Memory B cell (primary cell): ENCODE measurements around the gene IRF1.

Experiments
- ATAC-seq: fragments of 150-1000 bp; cut with Tn5 transposase; 2 replicates; pipeline ENCODE4 v1.10.0; 2021; ENCODE audit warnings: low read depth, mild to moderate bottlenecking, moderate library complexity
- DNase-seq, 2 donors: peaks; one replicate each; pipeline ENCODE4 v3.0.0; 2022; ENCODE audit warnings: low spot score in 2 of 2
- H3K27ac Mint-ChIP-seq: one replicate; pipeline ENCODE4 v1.8.0; 2022; ENCODE audit warnings: mild to moderate bottlenecking, moderate library complexity, mixed read lengths
- H3K27me3 Mint-ChIP-seq: one replicate; pipeline ENCODE4 v1.8.0; 2022; ENCODE audit warnings: mixed read lengths
- H3K36me3 Mint-ChIP-seq: one replicate; pipeline ENCODE4 v1.8.0; 2022; ENCODE audit warnings: mild to moderate bottlenecking, mixed read lengths
- H3K4me1 Mint-ChIP-seq: one replicate; pipeline ENCODE4 v1.8.0; 2022; ENCODE audit warnings: mixed read lengths
- H3K4me3 Mint-ChIP-seq: one replicate; pipeline ENCODE4 v1.8.0; 2022; ENCODE audit warnings: mild to moderate bottlenecking, moderate library complexity, mixed read lengths
- H3K9me3 Mint-ChIP-seq: one replicate; pipeline ENCODE4 v1.8.0; 2022; ENCODE audit warnings: mixed read lengths

IRF1 gene

DNA sequence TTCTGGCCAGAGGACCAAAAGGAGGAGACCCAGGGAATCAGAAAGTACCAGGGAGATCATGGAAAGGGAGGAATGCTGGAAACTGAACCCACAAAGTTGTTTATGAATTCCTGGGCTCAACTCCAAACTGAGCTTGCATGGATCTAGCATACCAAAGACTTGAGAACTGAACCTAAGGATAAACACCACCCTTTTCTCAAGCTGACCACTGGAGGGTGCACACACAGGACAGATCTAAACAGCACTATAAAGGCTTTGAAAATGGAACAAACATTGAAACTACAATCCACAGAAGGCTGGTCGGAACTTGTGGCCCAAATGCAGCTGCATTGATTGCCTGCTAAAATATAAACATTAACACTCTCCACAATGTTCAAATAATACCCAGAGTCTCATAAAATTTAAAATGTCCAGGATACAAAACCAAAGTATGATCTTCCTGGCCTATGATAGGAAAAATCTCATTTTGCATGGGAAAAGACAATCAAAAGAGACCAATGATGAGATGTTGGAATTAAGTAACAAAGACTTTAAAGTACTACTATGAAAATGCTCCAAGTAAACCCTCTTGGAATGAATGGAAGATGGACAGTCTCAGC is 15.6 kb upstream of the IRF1 start:
- Mint-ChIP-seq H3K27me3 (no peaks in the 10 kb centered on the region), H3K36me3 (no peaks in the 10 kb centered on the region), H3K9me3 (peaks cover 2% of the 10 kb centered on the region), H3K27ac (no peak overlapping the region), H3K4me3 (no peak overlapping the region), H3K4me1 (peaks cover 12% of the 10 kb centered on the region)
- DNase-seq (no peak), ATAC-seq (peak; percentile 59)

- Mint-ChIP-seq H3K4me3 (no peak overlapping the region), H3K4me1 (peaks cover 18% of the 10 kb centered on the region), H3K9me3 (peaks cover 2% of the 10 kb centered on the region), H3K36me3 (no peaks in the 10 kb centered on the region), H3K27me3 (no peaks in the 10 kb centered on the region), H3K27ac (no peak overlapping the region)
- ATAC-seq (no peak), DNase-seq (no peak)
These were observed 15.1 kb upstream of the IRF1 start for GRCh38 chr5:132505641-132506040.

- Mint-ChIP-seq H3K36me3 (no peaks in the 10 kb centered on the region), H3K27ac (no peak overlapping the region), H3K27me3 (no peaks in the 10 kb centered on the region), H3K4me1 (peaks cover 23% of the 10 kb centered on the region), H3K4me3 (no peak overlapping the region), H3K9me3 (peaks cover 1% of the 10 kb centered on the region)
- DNase-seq (no peak), ATAC-seq (no peak)
These were observed 14.2 kb upstream of the IRF1 start for GRCh38 chr5:132504746-132505145.

DNA sequence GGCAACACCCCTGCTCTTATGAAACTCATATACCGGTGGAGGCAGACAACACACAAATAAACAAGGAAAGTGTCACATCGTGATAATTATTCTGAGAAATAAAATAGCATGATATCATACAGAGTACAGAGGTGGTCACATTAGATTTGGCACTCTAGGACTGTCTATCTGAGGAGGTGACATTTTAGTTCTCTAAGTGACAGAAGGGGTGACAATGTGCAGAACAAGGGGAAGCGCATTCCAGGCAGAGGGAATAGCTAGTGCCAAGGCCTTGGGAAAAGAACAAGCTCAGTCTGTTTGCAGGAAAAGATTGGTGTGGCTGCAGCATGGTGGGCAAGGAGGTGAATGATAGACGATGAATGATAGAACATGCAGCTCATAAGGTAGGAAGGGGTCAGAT is 12.7 kb upstream of the IRF1 start:
- Mint-ChIP-seq H3K4me1 (peaks cover 32% of the 10 kb centered on the region), H3K36me3 (no peaks in the 10 kb centered on the region), H3K27me3 (no peaks in the 10 kb centered on the region), H3K27ac (peak overlapping the region; percentile 81), H3K4me3 (no peak overlapping the region), H3K9me3 (no peaks in the 10 kb centered on the region)
- DNase-seq, result no peak
- no peak for ATAC-seq

- ATAC-seq, result no peak
- H3K27ac Mint-ChIP-seq, result peak overlapping the region; percentile 58
- H3K27me3 Mint-ChIP-seq, result no peaks in the 10 kb centered on the region
These were observed 11.7 kb upstream of the IRF1 start for GRCh38 chr5:132501961-132502931.

DNA sequence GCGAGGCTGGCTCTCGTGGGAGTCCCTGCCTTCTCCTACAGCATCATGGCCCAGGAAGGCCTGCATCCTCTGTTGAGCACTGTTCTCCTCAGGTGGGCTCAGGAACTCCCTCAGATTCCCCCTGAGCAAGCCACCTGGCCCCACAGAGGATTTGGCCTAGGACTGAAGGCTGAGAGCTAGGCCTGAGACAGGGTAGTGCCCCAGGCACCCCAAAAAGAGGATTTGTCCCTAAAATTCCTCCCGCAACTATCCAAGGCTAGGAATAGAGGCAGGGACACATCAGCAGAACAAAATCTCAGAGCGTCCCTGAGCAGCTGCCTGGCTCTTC is 11.0 kb upstream of the IRF1 start:
- ATAC-seq (no peak), DNase-seq (no peak)
- Mint-ChIP-seq H3K4me3 (no peak overlapping the region), H3K4me1 (peaks cover 39% of the 10 kb centered on the region), H3K36me3 (no peaks in the 10 kb centered on the region), H3K27ac (peak overlapping the region; percentile 58), H3K27me3 (no peaks in the 10 kb centered on the region), H3K9me3 (no peaks in the 10 kb centered on the region)

More at GRCh38 chr5:132501961-132502931, 11.7 kb upstream of the IRF1 start:
- Mint-ChIP-seq H3K4me3 (no peak overlapping the region), H3K4me1 (peaks cover 37% of the 10 kb centered on the region), H3K36me3 (no peaks in the 10 kb centered on the region), H3K9me3 (no peaks in the 10 kb centered on the region)
- DNase-seq, result no peak

- Mint-ChIP-seq H3K4me1 (peaks cover 35% of the 10 kb centered on the region), H3K27ac (peak overlapping the region; percentile 43), H3K9me3 (no peaks in the 10 kb centered on the region), H3K4me3 (peak overlapping the region; percentile 9), H3K27me3 (no peaks in the 10 kb centered on the region), H3K36me3 (no peaks in the 10 kb centered on the region)
- ATAC-seq (peak; percentile 48), DNase-seq (peak; percentile 82 to 86)
These were observed 10.5 kb upstream of the IRF1 start for GRCh38 chr5:132500931-132501628.

DNA sequence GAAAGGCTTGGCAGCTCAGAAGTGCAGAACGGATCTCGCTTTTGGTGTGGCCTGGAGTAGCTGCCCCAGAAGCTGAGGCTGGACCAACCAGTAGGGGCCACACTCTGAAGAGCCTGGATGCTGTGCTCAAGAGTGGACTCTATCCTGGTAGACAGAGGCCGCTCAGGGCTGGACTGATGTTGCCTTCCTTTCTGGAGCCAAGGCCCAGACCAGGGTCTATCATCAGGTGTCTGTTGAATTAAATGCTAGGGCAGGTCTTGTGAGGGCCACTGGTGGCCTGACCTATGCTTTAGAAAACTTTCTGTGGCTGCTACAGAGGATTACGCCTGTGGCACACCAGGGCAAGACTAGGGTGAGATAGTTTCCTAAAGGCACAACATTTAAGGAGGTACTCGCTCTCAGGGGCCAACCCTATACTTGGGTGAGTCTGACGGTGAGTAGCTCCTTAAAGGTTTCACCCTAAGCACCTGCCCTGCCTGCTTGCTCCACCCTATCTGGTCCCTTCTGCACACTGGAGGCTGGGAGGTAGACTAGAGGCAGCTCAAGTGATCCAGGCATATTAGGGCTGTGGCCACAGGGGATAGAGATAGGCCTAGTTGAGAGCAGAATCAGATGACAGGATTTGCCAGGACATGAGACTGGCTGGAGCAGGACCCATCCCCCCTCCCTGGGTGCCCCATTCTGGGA is 9.8 kb upstream of the IRF1 start:
- Mint-ChIP-seq H3K36me3 (no peaks in the 10 kb centered on the region), H3K27ac (peak overlapping the region; percentile 43), H3K4me1 (peaks cover 35% of the 10 kb centered on the region), H3K4me3 (no peak overlapping the region), H3K9me3 (no peaks in the 10 kb centered on the region), H3K27me3 (no peaks in the 10 kb centered on the region)
- DNase-seq (no peak), ATAC-seq (no peak)

GRCh38 chr5:132499440-132500243 is 9.1 kb upstream of the IRF1 start:
- ATAC-seq, result no peak
- peak overlapping the region; percentile 43 for H3K27ac Mint-ChIP-seq
- no peak overlapping the region for H3K4me3 Mint-ChIP-seq
- H3K36me3 Mint-ChIP-seq, result no peaks in the 10 kb centered on the region
- H3K27me3 Mint-ChIP-seq, result no peaks in the 10 kb centered on the region
- no peaks in the 10 kb centered on the region for H3K9me3 Mint-ChIP-seq
- H3K4me1 Mint-ChIP-seq, result peaks cover 40% of the 10 kb centered on the region
- DNase-seq, result no peak

DNA sequence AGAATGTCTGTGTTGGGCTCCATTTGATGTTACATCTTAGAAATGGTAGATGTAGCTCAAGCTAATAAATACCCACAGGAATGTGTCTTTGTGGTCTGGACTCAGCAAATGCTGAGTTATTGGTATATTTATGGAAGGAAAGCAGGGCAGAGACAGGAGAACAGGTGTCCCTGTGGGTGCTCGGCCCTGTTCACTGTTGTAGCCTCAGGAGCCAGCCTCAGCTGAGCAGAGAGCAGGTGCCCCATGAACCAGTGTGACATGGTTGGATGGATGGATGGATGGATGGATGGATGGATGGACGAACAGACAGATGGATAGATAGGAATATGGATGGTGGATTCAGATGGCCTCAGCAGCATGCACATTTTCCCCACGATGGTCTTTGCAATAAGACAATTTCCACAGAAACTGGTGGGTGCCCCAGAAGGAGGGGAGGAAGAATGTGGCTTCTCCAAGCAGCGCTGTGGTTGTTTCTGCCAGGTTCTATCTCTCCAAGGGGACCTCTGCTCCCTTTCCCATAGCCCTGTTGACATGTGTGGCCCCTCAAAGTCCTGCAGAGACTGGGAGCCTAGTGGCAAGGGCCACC is 8.2 kb upstream of the IRF1 start:
- Mint-ChIP-seq H3K4me1 (peaks cover 48% of the 10 kb centered on the region), H3K4me3 (no peak overlapping the region), H3K9me3 (no peaks in the 10 kb centered on the region), H3K27me3 (no peaks in the 10 kb centered on the region), H3K36me3 (no peaks in the 10 kb centered on the region), H3K27ac (peak overlapping the region; percentile 43)
- ATAC-seq (no peak), DNase-seq (no peak)

DNA sequence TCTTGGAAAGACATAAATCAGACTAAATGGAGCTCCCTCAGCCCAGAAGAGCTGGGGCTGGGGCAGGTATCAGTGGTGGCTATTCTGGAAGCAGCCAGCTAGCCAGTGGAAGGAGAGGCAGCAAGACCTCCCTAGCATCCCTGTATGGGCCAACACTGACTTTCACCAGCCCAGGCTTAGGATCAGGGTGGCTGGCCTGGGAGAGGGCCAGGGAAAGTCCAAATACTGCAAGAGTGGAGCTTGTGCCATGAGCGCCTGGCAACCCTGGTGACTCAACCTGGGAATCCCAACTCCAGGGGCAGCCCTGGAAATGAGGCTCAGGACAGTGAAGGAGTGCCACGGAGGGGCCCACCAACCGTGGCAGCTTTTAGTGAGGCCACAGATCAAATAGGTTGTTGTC is 7.6 kb upstream of the IRF1 start:
- DNase-seq (peak in 1 of 2 donors; percentile 12), ATAC-seq (no peak)
- Mint-ChIP-seq H3K27me3 (no peaks in the 10 kb centered on the region), H3K4me1 (peaks cover 52% of the 10 kb centered on the region), H3K9me3 (no peaks in the 10 kb centered on the region), H3K27ac (peak overlapping the region; percentile 96), H3K4me3 (no peak overlapping the region), H3K36me3 (no peaks in the 10 kb centered on the region)

DNA sequence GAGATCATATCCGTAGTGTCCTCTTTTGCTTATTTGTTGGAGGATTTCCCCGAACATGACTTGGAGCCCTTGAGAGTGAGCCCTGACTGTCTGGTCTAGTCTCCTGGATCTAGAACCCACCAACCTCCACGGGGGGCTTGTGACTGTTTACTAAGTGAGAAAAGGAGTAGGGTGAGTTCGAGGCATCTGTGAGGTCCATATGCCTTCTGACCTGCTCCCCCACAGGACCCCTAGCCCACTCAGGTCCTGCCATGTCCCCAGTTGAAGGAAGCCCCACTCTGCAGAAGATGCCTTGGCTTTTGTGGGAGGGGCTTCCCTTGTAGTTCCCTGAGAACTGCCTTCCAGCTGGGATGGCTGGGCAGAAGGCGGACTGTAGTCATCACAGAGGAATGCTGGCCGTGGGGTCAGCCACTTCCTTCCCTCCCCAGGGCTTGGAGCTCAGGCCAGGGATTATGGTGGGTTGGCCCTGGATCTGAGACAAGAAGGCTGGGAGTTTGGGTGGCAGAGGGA is 7.0 kb upstream of the IRF1 start:
- ATAC-seq (no peak), DNase-seq (no peak)
- Mint-ChIP-seq H3K27me3 (no peaks in the 10 kb centered on the region), H3K4me3 (peak overlapping the region; percentile 92), H3K36me3 (no peaks in the 10 kb centered on the region), H3K4me1 (peaks cover 52% of the 10 kb centered on the region), H3K27ac (peak overlapping the region; percentile 96), H3K9me3 (no peaks in the 10 kb centered on the region)
